GM19023 (cell line): Measurements from ENCODE around the gene COL23A1.

Experiments used
- ATAC-seq: cut with Tn5 transposase; IDR thresholded peaks from one replicate; pipeline ENCODE4 v1.9.1; 2021; ENCODE audit warnings: mild to moderate bottlenecking, moderate library complexity; ENCODE audit not compliant: unreplicated experiment

Gene COL23A1

GRCh38 chr5:178536541-178537466 lies 53.4 kb downstream of the COL23A1 start:
- no peak for ATAC-seq

- no peak for ATAC-seq
These were observed 54.7 kb downstream of the COL23A1 start for GRCh38 chr5:178535299-178536175.

- ATAC-seq = no peak
These were observed 57.1 kb downstream of the COL23A1 start for GRCh38 chr5:178533136-178533535.

- ATAC-seq = no peak
These were observed 57.5 kb downstream of the COL23A1 start for GRCh38 chr5:178532666-178533065.

GRCh38 chr5:178532236-178532635 lies 58.0 kb downstream of the COL23A1 start:
- no peak for ATAC-seq

GRCh38 chr5:178531786-178532185 lies 58.4 kb downstream of the COL23A1 start:
- no peak for ATAC-seq

- no peak for ATAC-seq
These were observed 59.7 kb downstream of the COL23A1 start for GRCh38 chr5:178530526-178530925.

- ATAC-seq = no peak
These were observed 61.1 kb downstream of the COL23A1 start for GRCh38 chr5:178529080-178529479.

GRCh38 chr5:178527458-178528307 lies 62.5 kb downstream of the COL23A1 start:
- no peak for ATAC-seq

- no peak for ATAC-seq
These were observed 63.3 kb downstream of the COL23A1 start for GRCh38 chr5:178526773-178527457.

GRCh38 chr5:178525906-178526732 lies 64.1 kb downstream of the COL23A1 start:
- ATAC-seq = no peak

- ATAC-seq = no peak
These were observed 65.9 kb downstream of the COL23A1 start for GRCh38 chr5:178524093-178524882.

- no peak for ATAC-seq
These were observed 67.8 kb downstream of the COL23A1 start for GRCh38 chr5:178522361-178522760.

GRCh38 chr5:178520851-178521250 lies 69.3 kb downstream of the COL23A1 start:
- no peak for ATAC-seq

- no peak for ATAC-seq
These were observed 70.4 kb downstream of the COL23A1 start for GRCh38 chr5:178519804-178520203.

GRCh38 chr5:178519155-178519554 lies 71.0 kb downstream of the COL23A1 start:
- no peak for ATAC-seq

- ATAC-seq = no peak
These were observed 73.5 kb downstream of the COL23A1 start for GRCh38 chr5:178516504-178517235.
